Measurements from ENCODE around the gene WWOX. TPM values are rescaled to one million over a fixed set of nuclear protein-coding genes. Genes with fewer than 3 reads are reported as not detected.

WWOX gene
- total RNA-seq, 6 donors from 2014 or later = 18.7 to 167 (median 31.0) TPM

DNA sequence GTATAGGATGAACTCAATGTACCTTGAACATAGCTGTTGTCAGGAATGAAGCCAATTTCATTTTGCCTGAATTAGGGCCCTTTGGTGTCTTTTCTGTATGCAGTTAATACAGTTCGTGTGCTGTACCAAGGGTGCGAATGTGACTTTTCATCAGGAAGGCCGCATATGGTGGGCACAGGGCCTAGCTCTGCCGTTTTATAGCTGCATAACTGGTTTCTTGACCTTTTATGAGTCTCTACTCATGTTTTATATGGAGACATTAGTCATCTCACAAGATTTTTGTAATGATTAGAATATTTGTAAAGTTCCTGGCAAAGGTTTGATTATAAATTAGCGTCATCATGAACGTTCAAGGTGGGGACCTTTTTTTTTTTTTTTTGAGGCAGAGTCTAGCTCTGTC is 989.5 kb downstream of the WWOX start:
- no peak overlapping the region for H3K27ac ChIP-seq
- DNase-seq (no peak), ATAC-seq (ENCODE audit: low FRiP score in 2 of 2) (no peak)
- TF ChIP-seq EP300 (IDR thresholded peaks at IDR 0.05) (no peak), POLR2A (IDR thresholded peaks at IDR 0.05) (no peak), POLR2AphosphoS5 (IDR thresholded peaks at IDR 0.05) (no peak)
- TF ChIP-seq, protein P1, sequence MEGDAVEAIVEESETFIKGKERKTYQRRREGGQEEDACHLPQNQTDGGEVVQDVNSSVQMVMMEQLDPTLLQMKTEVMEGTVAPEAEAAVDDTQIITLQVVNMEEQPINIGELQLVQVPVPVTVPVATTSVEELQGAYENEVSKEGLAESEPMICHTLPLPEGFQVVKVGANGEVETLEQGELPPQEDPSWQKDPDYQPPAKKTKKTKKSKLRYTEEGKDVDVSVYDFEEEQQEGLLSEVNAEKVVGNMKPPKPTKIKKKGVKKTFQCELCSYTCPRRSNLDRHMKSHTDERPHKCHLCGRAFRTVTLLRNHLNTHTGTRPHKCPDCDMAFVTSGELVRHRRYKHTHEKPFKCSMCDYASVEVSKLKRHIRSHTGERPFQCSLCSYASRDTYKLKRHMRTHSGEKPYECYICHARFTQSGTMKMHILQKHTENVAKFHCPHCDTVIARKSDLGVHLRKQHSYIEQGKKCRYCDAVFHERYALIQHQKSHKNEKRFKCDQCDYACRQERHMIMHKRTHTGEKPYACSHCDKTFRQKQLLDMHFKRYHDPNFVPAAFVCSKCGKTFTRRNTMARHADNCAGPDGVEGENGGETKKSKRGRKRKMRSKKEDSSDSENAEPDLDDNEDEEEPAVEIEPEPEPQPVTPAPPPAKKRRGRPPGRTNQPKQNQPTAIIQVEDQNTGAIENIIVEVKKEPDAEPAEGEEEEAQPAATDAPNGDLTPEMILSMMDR (IDR thresholded peaks at IDR 0.05) = no peak
- no peaks in the 10 kb centered on the region for H3K9me3 ChIP-seq
- H3K27me3 ChIP-seq = no peaks in the 10 kb centered on the region
- H3K4me3 ChIP-seq = no peak overlapping the region
- H3K36me3 ChIP-seq = no peaks in the 10 kb centered on the region
- H3K4me1 ChIP-seq = peaks cover 3 to 17% (median 6%) of the 10 kb centered on the region in 4 donors
- 84 to 88% methylated on average over 6 of the region's 6 CpGs for WGBS, 2 donors

DNA sequence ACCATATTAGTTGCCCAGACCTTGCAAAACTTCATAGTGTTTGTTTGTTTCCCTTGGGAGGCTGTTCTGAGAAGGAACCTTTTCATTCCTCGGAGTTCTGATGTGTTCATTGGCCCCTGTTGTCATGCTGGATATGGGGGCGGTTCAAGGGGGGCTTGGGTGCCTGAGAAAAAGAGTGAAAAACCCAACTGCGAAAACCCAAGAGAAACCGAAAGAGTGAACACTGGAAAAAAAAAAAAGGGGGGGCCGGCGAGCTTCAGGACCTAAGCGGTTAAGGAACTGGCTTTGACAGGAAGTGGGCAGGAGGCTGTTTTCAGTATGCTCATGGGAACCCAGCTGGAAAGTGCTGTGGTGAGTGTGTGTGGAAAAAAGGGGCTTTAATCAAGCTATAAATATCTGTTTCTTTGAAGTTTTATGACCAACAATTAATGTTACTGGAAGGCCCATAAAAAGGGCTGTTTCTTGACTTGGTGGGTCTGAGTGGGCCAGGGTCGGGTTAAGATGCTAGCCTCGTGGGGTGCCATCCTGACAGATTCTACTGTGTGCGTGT is 990.4 kb downstream of the WWOX start:
- Histone ChIP-seq H3K27me3 (no peaks in the 10 kb centered on the region), H3K4me1 (peaks cover 3 to 21% (median 6%) of the 10 kb centered on the region in 4 donors), H3K36me3 (no peaks in the 10 kb centered on the region), H3K27ac (peak overlapping the region in 1 of 4 donors; percentile 19), H3K9me3 (no peaks in the 10 kb centered on the region), H3K4me3 (peak overlapping the region in 2 of 4 donors; percentile 17 to 20)
- DNase-seq = peak in 1 of 2 donors; percentile 44
- peak in 1 of 2 donors; percentile 65 for ATAC-seq (ENCODE audit: low FRiP score in 2 of 2)
- TF ChIP-seq POLR2A (IDR thresholded peaks at IDR 0.05) = no peak
- peak in 1 of 2 donors; percentile 7 for TF ChIP-seq POLR2AphosphoS5 (IDR thresholded peaks at IDR 0.05)
- 49 to 70% methylated on average over 10 of the region's 10 CpGs for WGBS, 2 donors

GRCh38 chr16:79090966-79091365 is 991.5 kb downstream of the WWOX start:
- H3K4me3 ChIP-seq = no peak overlapping the region
- ATAC-seq (ENCODE audit: low FRiP score in 2 of 2) (no peak), DNase-seq (no peak)
- no peak overlapping the region for H3K27ac ChIP-seq
- H3K27me3 ChIP-seq = no peaks in the 10 kb centered on the region
- peaks cover 3 to 21% (median 6%) of the 10 kb centered on the region in 4 donors for H3K4me1 ChIP-seq
- H3K9me3 ChIP-seq = no peaks in the 10 kb centered on the region
- H3K36me3 ChIP-seq = no peaks in the 10 kb centered on the region
- WGBS, 2 donors = 64 to 68% methylated on average over 4 of the region's 4 CpGs
- TF ChIP-seq EP300 (IDR thresholded peaks at IDR 0.05) (no peak), POLR2AphosphoS5 (IDR thresholded peaks at IDR 0.05) (no peak), POLR2A (IDR thresholded peaks at IDR 0.05) (no peak)
- TF ChIP-seq, protein P1 (IDR thresholded peaks at IDR 0.05) = no peak

DNA sequence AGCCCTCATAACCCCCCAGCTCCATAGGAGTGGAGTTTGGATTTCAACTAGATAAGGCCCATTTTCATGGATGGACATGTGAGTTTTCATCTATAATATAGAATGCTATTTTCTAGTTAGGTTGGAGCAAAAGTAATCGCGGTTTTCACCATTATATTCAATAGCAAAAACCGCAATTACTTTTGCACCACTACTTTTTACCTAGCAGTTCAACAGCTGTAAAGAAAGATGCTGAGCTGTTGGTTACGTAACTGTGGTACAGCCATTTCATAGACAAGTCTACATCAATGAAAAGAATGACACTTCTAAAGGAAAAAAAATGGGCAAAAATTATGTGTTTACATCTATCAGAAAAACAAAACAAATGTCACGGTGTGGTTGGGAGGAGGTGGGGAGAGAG is 993.4 kb downstream of the WWOX start:
- 87 to 89% methylated on average over 5 of the region's 5 CpGs for WGBS, 2 donors
- Histone ChIP-seq H3K4me3 (no peak overlapping the region), H3K36me3 (no peaks in the 10 kb centered on the region), H3K27ac (peak overlapping the region in 1 of 4 donors; percentile 11), H3K4me1 (peaks cover 3 to 21% (median 9%) of the 10 kb centered on the region in 4 donors), H3K9me3 (no peaks in the 10 kb centered on the region), H3K27me3 (no peaks in the 10 kb centered on the region)
- DNase-seq (no peak), ATAC-seq (ENCODE audit: low FRiP score in 2 of 2) (no peak)
- TF ChIP-seq EP300 (IDR thresholded peaks at IDR 0.05) (no peak), POLR2A (IDR thresholded peaks at IDR 0.05) (no peak), POLR2AphosphoS5 (IDR thresholded peaks at IDR 0.05) (no peak)
- TF ChIP-seq, protein P1 (IDR thresholded peaks at IDR 0.05) = no peak

- H3K9me3 ChIP-seq = no peaks in the 10 kb centered on the region
- WGBS, 2 donors = 54 to 65% methylated on average over 10 of the region's 10 CpGs
- no peak overlapping the region for H3K27ac ChIP-seq
- ATAC-seq (ENCODE audit: low FRiP score in 2 of 2) = peak; percentile 56 to 83
- TF ChIP-seq, protein P1 (IDR thresholded peaks at IDR 0.05) = no peak
- no peak for TF ChIP-seq EP300 (IDR thresholded peaks at IDR 0.05)
- TF ChIP-seq POLR2AphosphoS5 (IDR thresholded peaks at IDR 0.05) = peak in 1 of 2 donors; percentile 30
- TF ChIP-seq POLR2A (IDR thresholded peaks at IDR 0.05) = no peak
- H3K4me3 ChIP-seq = no peak overlapping the region
- H3K27me3 ChIP-seq = no peaks in the 10 kb centered on the region
- H3K36me3 ChIP-seq = no peaks in the 10 kb centered on the region
- peak; percentile 35 to 65 for DNase-seq
- peaks cover 3 to 21% (median 9%) of the 10 kb centered on the region in 4 donors for H3K4me1 ChIP-seq
Measured at GRCh38 chr16:79093554-79093967, 994.1 kb downstream of the WWOX start.
